ENCODE results near the gene BRPF3. TPM values are rescaled to one million over a fixed set of nuclear protein-coding genes. Genes with fewer than 3 reads are reported as not detected.

BRPF3 gene
- total RNA-seq, 1 donor from 2014 or later: 36.2 TPM

- TF ChIP-seq CTCF (IDR thresholded peaks at IDR 0.05; ENCODE audit: partially characterized antibody, unreplicated experiment): no peak
- Mint-ChIP-seq H3K27me3 (ENCODE audit: unreplicated experiment) (peaks cover 2% of the 10 kb centered on the region), H3K9me3 (ENCODE audit: unreplicated experiment) (peaks cover 3% of the 10 kb centered on the region), H3K36me3 (ENCODE audit: unreplicated experiment) (peaks cover 10% of the 10 kb centered on the region), H3K27ac (ENCODE audit: unreplicated experiment) (no peak overlapping the region), H3K4me1 (ENCODE audit: low read depth, unreplicated experiment) (no peaks in the 10 kb centered on the region), H3K4me3 (ENCODE audit: unreplicated experiment) (no peak overlapping the region)
- DNase-seq: no peak
These were observed 42.3 kb upstream of the BRPF3 start for GRCh38 chr6:36154286-36154685.

- H3K9me3 Mint-ChIP-seq (ENCODE audit: unreplicated experiment): peaks cover 3% of the 10 kb centered on the region
- DNase-seq: no peak
- H3K4me3 Mint-ChIP-seq (ENCODE audit: unreplicated experiment): no peak overlapping the region
- no peak overlapping the region for H3K27ac Mint-ChIP-seq (ENCODE audit: unreplicated experiment)
- no peaks in the 10 kb centered on the region for H3K4me1 Mint-ChIP-seq (ENCODE audit: low read depth, unreplicated experiment)
- H3K27me3 Mint-ChIP-seq (ENCODE audit: unreplicated experiment): peaks cover 2% of the 10 kb centered on the region
- peaks cover 10% of the 10 kb centered on the region for H3K36me3 Mint-ChIP-seq (ENCODE audit: unreplicated experiment)
- TF ChIP-seq CTCF (IDR thresholded peaks at IDR 0.05; ENCODE audit: partially characterized antibody, unreplicated experiment): no peak
These were observed 40.9 kb upstream of the BRPF3 start for GRCh38 chr6:36155662-36156061.

GRCh38 chr6:36160147-36160760 is 36.3 kb upstream of the BRPF3 start:
- no peak for TF ChIP-seq CTCF (IDR thresholded peaks at IDR 0.05; ENCODE audit: partially characterized antibody, unreplicated experiment)
- Mint-ChIP-seq H3K36me3 (ENCODE audit: unreplicated experiment) (peaks cover 10% of the 10 kb centered on the region), H3K4me1 (ENCODE audit: low read depth, unreplicated experiment) (no peaks in the 10 kb centered on the region), H3K27me3 (ENCODE audit: unreplicated experiment) (peaks cover 2% of the 10 kb centered on the region), H3K27ac (ENCODE audit: unreplicated experiment) (no peak overlapping the region), H3K4me3 (ENCODE audit: unreplicated experiment) (no peak overlapping the region), H3K9me3 (ENCODE audit: unreplicated experiment) (peaks cover 5% of the 10 kb centered on the region)
- no peak for DNase-seq

- Mint-ChIP-seq H3K27ac (ENCODE audit: unreplicated experiment) (no peak overlapping the region), H3K4me3 (ENCODE audit: unreplicated experiment) (no peak overlapping the region), H3K36me3 (ENCODE audit: unreplicated experiment) (peaks cover 5% of the 10 kb centered on the region), H3K9me3 (ENCODE audit: unreplicated experiment) (peaks cover under 1% of the 10 kb centered on the region), H3K4me1 (ENCODE audit: low read depth, unreplicated experiment) (no peaks in the 10 kb centered on the region), H3K27me3 (ENCODE audit: unreplicated experiment) (no peaks in the 10 kb centered on the region)
- no peak for TF ChIP-seq CTCF (IDR thresholded peaks at IDR 0.05; ENCODE audit: partially characterized antibody, unreplicated experiment)
- DNase-seq: no peak
These were observed 27.2 kb upstream of the BRPF3 start for GRCh38 chr6:36169023-36170007.

- Mint-ChIP-seq H3K36me3 (ENCODE audit: unreplicated experiment) (peaks cover 5% of the 10 kb centered on the region), H3K9me3 (ENCODE audit: unreplicated experiment) (peaks cover 2% of the 10 kb centered on the region), H3K27me3 (ENCODE audit: unreplicated experiment) (no peaks in the 10 kb centered on the region), H3K4me3 (ENCODE audit: unreplicated experiment) (no peak overlapping the region), H3K4me1 (ENCODE audit: low read depth, unreplicated experiment) (no peaks in the 10 kb centered on the region), H3K27ac (ENCODE audit: unreplicated experiment) (no peak overlapping the region)
- no peak for TF ChIP-seq CTCF (IDR thresholded peaks at IDR 0.05; ENCODE audit: partially characterized antibody, unreplicated experiment)
- no peak for DNase-seq
These were observed 25.8 kb upstream of the BRPF3 start for GRCh38 chr6:36170704-36171103.
